GM19372 (cell line): ENCODE results near the gene LAT.
"Not testable (repeated sequence)": the region's sequence is repeated elsewhere in the genome, so short reads cannot be mapped to it uniquely, and the experiment has no call there.

Source experiments
- ATAC-seq: cut with Tn5 transposase; IDR thresholded peaks from one replicate; pipeline ENCODE4 v1.9.1; 2021; ENCODE audit warnings: mild to moderate bottlenecking, low read depth, moderate library complexity; ENCODE audit not compliant: unreplicated experiment

The LAT gene

GRCh38 chr16:29004496-29005139 lies 19.8 kb downstream of the LAT start:
- ATAC-seq, result not testable (repeated sequence)

- no peak for ATAC-seq
Observed at GRCh38 chr16:29007730-29008593, 23.1 kb downstream of the LAT start.

- no peak for ATAC-seq
Observed at GRCh38 chr16:29009050-29009837, 24.4 kb downstream of the LAT start.

- ATAC-seq, result no peak
Observed at GRCh38 chr16:29009838-29010166, 24.9 kb downstream of the LAT start.

DNA sequence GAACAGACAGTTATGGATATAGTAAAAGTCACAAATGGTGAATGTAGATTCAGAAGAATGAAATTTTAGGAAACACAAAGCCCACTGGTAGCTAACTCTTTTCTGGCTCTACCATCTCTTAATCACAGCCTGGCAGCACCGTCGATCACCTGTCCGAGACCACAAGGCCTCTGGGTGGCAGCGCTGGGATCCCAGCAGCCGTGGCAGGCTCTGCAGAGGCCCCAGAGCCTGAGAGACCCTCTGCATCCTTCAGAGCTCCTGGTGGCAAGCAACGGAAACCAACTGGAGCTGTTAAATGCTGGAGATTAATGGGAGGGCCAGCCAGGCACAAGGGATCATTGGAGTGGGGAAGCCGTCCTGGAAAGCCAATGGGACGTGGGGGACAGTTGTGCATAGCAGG lies 26.3 kb downstream of the LAT start:
- ATAC-seq, result no peak

DNA sequence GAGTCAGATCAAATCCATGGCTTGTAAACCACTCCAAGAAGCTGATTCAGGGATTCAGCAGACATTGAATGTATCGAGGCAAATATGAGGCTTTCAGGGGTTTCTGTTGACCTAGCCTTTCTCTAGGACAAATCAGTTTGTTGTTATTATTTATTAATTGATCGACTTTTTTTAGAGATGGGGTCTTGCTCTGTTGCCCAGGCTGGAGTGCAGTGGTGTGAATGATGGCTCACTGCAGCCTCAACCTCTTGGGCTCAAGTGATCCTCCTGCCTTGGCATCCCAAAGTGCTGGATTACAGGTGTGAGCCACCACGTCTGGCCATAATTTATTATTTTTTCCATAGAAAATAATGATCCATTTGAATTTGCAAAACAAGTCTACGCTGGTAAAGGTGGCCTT lies 27.0 kb downstream of the LAT start:
- no peak for ATAC-seq

GRCh38 chr16:29012913-29013553 lies 28.2 kb downstream of the LAT start:
- ATAC-seq, result no peak

DNA sequence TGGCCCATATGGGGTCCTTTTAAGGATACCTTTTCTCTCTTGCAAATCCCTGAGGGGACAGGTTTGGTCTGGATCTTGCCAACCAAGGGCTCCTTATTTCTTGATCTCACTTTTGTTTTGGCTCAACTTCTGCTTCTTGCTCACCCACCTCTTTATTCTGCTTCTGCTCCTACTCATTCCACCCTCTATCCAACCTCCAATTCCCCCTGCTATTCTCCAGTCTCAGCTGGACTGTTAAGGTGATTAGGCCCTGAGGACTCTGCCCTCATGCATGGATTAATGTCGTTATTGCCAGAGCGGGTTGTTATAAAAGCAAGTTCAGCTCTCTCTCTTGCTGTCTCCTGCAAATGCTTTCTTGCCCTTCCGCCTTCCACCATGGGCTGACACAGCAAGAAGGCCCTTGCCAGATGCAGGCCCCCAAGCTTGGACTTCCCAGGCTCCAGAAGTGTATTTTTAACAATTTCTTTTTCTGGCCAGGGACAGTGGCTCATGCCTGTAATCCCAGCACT lies 29.8 kb downstream of the LAT start:
- no peak for ATAC-seq

DNA sequence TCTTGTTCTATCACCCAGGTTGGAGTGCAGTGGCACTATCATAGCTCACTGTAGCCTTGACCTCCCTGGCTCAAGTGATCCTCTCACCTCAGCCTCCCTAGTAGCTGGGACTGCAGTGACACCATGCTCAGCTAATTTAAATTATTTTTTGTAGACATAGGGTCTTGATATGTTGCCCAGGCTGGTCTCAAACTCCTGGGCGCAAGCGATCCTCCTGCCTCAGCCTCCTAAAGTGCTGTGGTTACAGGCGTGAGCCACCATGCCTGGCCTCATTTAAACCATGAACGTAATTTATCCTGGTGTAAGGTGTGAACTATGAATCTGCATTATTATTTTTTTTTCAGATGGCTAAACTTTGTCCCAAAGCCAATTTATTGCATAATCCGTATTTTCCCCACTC lies 37.3 kb downstream of the LAT start:
- no peak for ATAC-seq

GRCh38 chr16:29023279-29024277 lies 38.7 kb downstream of the LAT start:
- no peak for ATAC-seq

DNA sequence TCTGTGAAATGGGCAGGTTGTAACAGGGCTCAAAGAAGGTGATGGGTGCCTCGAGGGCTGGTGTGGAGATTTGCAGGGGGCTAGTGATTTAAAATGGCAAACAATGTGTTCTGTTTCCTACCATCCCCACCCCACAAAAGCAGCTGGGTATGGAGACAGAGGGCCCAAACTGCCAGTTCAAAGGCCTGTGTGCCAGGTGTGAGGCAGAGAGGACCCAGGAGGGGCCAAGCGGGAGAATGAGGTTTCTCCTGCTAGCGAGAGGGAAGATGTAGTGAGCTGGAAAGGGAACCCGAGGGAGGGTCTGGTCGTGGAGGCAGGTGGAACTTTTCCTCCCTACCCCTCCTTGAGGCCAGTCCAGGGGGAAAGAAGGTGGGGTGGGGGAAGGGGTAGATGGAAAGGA lies 39.4 kb downstream of the LAT start:
- no peak for ATAC-seq

DNA sequence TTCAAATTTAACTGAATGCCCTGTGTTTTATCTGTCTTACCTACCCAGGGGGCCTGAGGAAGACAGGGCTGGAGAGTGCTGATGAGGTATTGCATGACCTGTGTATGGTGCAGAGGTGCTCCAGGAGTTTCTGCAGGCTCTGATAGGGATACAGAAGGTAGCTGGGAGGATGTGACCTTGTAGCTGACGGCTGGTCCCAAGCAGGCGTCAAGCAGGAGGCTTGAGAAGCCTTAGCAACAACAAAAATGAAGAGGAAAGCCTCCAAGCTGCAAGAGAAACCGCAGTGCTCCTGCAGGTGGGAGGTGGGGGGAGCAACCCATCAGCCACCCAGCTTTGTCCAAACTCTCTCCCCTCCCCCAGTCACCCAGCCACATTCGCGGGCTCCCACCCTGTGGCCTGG lies 40.4 kb downstream of the LAT start:
- no peak for ATAC-seq

DNA sequence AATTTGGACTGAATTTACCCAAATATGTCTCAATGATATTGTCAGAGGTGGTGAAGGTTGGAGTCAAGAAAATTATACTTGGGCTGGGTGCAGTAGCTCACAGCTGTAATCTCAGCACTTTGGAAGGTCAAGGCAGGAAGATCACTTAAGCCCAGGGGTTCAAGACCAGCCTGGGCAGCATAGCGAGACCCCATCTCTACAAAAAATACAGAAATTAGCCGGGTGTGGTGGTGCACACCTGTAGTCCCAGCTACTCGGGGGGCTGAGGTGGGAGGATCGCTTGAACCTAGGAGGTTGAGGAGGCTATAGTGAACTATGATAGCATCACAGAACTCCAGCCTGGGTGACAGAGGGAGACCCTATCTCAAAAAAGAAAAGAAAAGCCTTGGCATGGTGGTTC lies 40.9 kb downstream of the LAT start:
- ATAC-seq, result no peak

- no peak for ATAC-seq
Observed at GRCh38 chr16:29028457-29029167, 43.8 kb downstream of the LAT start.

DNA sequence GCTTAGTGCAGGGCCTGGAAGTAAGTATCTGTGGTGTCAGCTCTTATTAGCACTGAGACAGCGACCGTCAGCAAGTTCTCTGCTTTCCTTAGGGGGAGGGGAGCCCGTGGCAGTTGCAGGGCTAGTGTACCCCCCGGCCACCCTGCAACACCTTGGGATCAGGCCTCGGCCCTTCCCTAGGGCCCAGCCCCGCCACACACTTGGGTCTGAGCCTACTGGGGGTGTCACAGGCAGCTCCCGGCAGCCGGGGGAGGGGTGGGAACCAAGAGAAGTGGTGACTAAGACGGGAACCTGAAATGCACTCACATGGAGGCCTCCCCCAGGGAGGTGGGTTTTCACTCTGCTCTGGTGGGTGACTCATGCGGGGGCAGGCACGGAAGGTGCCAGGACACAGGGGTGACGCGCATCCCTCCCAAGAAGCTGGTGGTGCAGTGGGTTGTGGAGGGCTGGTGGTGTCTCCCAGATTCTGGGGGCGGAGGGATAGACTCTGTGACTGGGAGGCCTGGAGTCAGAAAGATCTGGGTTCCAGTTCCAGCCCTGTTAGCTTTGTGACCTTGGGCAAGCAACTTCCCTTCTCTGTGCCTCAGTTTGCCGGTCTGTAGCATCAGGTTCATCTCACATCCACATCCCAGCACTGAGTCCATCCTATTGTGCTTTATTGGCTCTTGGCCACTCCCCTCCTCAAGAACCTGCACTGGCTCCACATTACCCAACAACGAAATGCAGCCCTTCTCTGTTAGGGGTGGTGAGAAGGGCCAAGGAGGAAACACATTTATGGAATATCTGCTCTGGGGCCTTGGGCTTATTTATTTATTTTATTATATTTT lies 44.5 kb downstream of the LAT start:
- no peak for ATAC-seq

- no peak for ATAC-seq
Observed at GRCh38 chr16:29030086-29030840, 45.4 kb downstream of the LAT start.
